CD14-positive monocyte (primary cell): ENCODE data around the gene WNT2. TPM values are rescaled to one million over a fixed set of nuclear protein-coding genes. Genes with fewer than 3 reads are reported as not detected.

ENCODE experiments used
- DNase-seq, 3 donors: peaks; one replicate each; pipeline ENCODE4 v3.0.0-alpha.2; 2011 to 2022
- H2AFZ ChIP-seq: 2 replicates; pipeline ENCODE4 v1.6.0; 2012; ENCODE audit warnings: mild to moderate bottlenecking, low read depth, low read length, inconsistent platforms; ENCODE audit not compliant: insufficient read depth, poor library complexity, severe bottlenecking
- H3K27ac ChIP-seq, 2 donors: 1 replicate in 1 of 2; 2 replicates in 1 of 2; pipeline ENCODE4 v1.5.1; 2012 to 2013; ENCODE audit warnings: low read length in 2 of 2, control low read depth in 1 of 2, inconsistent platforms in 1 of 2, low read depth in 1 of 2, mild to moderate bottlenecking in 1 of 2
- H3K27me3 ChIP-seq, 2 donors: one replicate each; pipeline versions ENCODE4 v1.6.0 to v1.6.1; 2011 to 2013; ENCODE audit warnings: low read length in 2 of 2; ENCODE audit not compliant: control insufficient read depth in 2 of 2, insufficient read depth in 2 of 2
- H3K36me3 ChIP-seq, 2 donors: replicated peaks in 1 of 2; 1 replicate in 1 of 2; 2 replicates in 1 of 2; pipeline versions ENCODE4 v1.5.1 to v1.6.1; 2012 to 2013; ENCODE audit warnings: low read length in 2 of 2, control low read depth in 1 of 2, inconsistent platforms in 1 of 2, mild to moderate bottlenecking in 1 of 2; ENCODE audit not compliant: insufficient read depth in 2 of 2, control insufficient read depth in 1 of 2
- H3K4me1 ChIP-seq, 2 donors: 1 replicate in 1 of 2; 2 replicates in 1 of 2; pipeline versions ENCODE4 v1.5.1 to v1.6.1; 2012 to 2013; ENCODE audit warnings: low read length in 2 of 2, control low read depth in 1 of 2, inconsistent platforms in 1 of 2, mild to moderate bottlenecking in 1 of 2, moderate library complexity in 1 of 2; ENCODE audit not compliant: insufficient read depth in 2 of 2, control insufficient read depth in 1 of 2
- H3K4me2 ChIP-seq: replicated peaks from 2 replicates; pipeline ENCODE3; 2012; ENCODE audit warnings: low read length, moderate library complexity, mild to moderate bottlenecking; ENCODE audit not compliant: poor library complexity, severe bottlenecking; ENCODE audit errors: extremely low read depth
- H3K4me3 ChIP-seq, 3 experiments: fragments of 200-600 bp in 1 of 3; sonication (generic) in 1 of 3; replicated peaks in 1 of 3; 1 replicate in 2 of 3; 2 replicates in 1 of 3; pipeline ENCODE4 v1.5.1; 2011 to 2013; ENCODE audit warnings: low read length in 3 of 3, mild to moderate bottlenecking in 3 of 3, control low read depth in 2 of 3, low read depth in 2 of 3, inconsistent platforms in 1 of 3, moderate library complexity in 1 of 3
- H3K79me2 ChIP-seq: 2 replicates; pipeline ENCODE4 v1.6.0; 2012; ENCODE audit warnings: mild to moderate bottlenecking, control low read depth, inconsistent platforms, low read length, moderate library complexity; ENCODE audit not compliant: insufficient read depth
- H3K9ac ChIP-seq: 2 replicates; pipeline ENCODE4 v1.6.0; 2017; ENCODE audit warnings: low read length, mild to moderate bottlenecking; ENCODE audit not compliant: insufficient read depth, poor library complexity, severe bottlenecking
- H3K9me3 ChIP-seq, 2 donors: replicated peaks in 1 of 2; 1 replicate in 1 of 2; 2 replicates in 1 of 2; pipeline versions ENCODE4 v1.5.1 to v1.6.1; 2012 to 2013; ENCODE audit warnings: low read length in 2 of 2, control low read depth in 1 of 2; ENCODE audit not compliant: control insufficient read depth in 1 of 2, insufficient read depth in 1 of 2
- H4K20me1 ChIP-seq: 2 replicates; pipeline ENCODE4 v1.6.0; 2012; ENCODE audit warnings: mild to moderate bottlenecking, low read length, control low read depth, moderate library complexity; ENCODE audit not compliant: insufficient read depth
- H3K27ac Mint-ChIP-seq, 7 donors: one replicate each; pipeline ENCODE4 v1.8.0; 2020; ENCODE audit warnings: mild to moderate bottlenecking in 7 of 7, mixed read lengths in 7 of 7, moderate library complexity in 6 of 7, inconsistent platforms in 2 of 7
- H3K27me3 Mint-ChIP-seq, 3 donors: one replicate each; pipeline ENCODE4 v1.8.0; 2021 to 2022; ENCODE audit warnings: low read depth in 3 of 3, mild to moderate bottlenecking in 3 of 3, mixed read lengths in 3 of 3, moderate library complexity in 3 of 3, inconsistent platforms in 1 of 3
- H3K36me3 Mint-ChIP-seq, 2 donors: one replicate each; pipeline ENCODE4 v1.8.0; 2020; ENCODE audit warnings: mixed read lengths in 2 of 2, inconsistent platforms in 1 of 2, mild to moderate bottlenecking in 1 of 2
- H3K4me1 Mint-ChIP-seq: one replicate; pipeline ENCODE4 v1.8.0; 2020; ENCODE audit warnings: mild to moderate bottlenecking, mixed read lengths
- H3K4me3 Mint-ChIP-seq, 2 donors: one replicate each; pipeline ENCODE4 v1.8.0; 2020; ENCODE audit warnings: mild to moderate bottlenecking in 2 of 2, mixed read lengths in 2 of 2, moderate library complexity in 1 of 2
- H3K9me3 Mint-ChIP-seq, 7 donors: one replicate each; pipeline ENCODE4 v1.8.0; 2020 to 2022; ENCODE audit warnings: mixed read lengths in 7 of 7, mild to moderate bottlenecking in 6 of 7, moderate library complexity in 6 of 7, inconsistent platforms in 2 of 7
- WGBS: methylation state at CpG from one replicate; pipeline ENCODE4 v1.1.5; 2013; ENCODE audit warnings: missing lambda C conversion rate; ENCODE audit not compliant: insufficient coverage; 5-methylcytosine and 5-hydroxymethylcytosine counted together
- intact Hi-C, 2 donors: fragments of 100-400 bp; cut with micrococcal nuclease; formaldehyde crosslinking; loops; one replicate each; pipeline versions ENCODE4 v1.15.0 to v1.15.1; 2023
- polyA plus RNA-seq, 3 donors: library from polyadenylated mRNA; depleted of rRNA in 1 of 3; unstranded in 2 of 3; stranded (reverse) in 1 of 3; fragments of 300-500 nt in 2 of 3; fragments of >200 nt in 1 of 3; fragmentation: Illumina TruSeq in 2 of 3; gene quantifications; 1 replicate in 2 of 3; 2 replicates in 1 of 3; pipeline ENCODE4 v1.2.3, GENCODE V29; 2012 to 2021
- TF ChIP-seq, protein P1 (sequence below): fragments of 200-600 bp; IDR thresholded peaks from one replicate; pipeline ENCODE4 v1.8.0; 2022; ENCODE audit warnings: antibody characterized with exemption, mild to moderate bottlenecking

WNT2 gene
- polyA plus RNA-seq, 3 donors = not detected

DNA sequence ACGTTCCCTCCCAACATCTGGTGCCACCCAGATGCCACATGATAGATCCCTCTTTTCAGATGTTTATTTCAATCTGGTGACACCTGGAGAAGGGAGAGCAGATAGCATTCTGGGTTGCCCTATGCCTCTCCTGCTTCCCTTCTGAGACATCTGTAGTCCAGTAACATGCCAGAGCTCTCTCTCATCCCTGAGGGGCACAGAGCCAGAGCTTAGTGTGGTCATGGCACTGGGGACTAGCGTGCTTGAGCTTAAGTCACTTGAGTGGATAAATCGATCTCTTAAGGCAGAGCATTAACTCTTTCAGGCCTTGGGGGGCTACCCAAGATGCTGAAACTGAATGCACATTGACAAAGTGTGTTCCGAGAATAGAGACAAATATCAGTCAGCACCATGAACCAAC, 47.9 kb downstream of the WNT2 start:
- Mint-ChIP-seq H3K9me3 (peaks cover 0 to 8% (median 1%) of the 10 kb centered on the region in 7 donors), H3K4me3 (no peak overlapping the region), H3K27me3 (peaks cover 0 to 3% (median 3%) of the 10 kb centered on the region in 3 donors), H3K27ac (no peak overlapping the region), H3K36me3 (no peaks in the 10 kb centered on the region), H3K4me1 (no peaks in the 10 kb centered on the region)
- H3K79me2 ChIP-seq = no peaks in the 10 kb centered on the region
- no peaks in the 10 kb centered on the region for H4K20me1 ChIP-seq
- H3K4me2 ChIP-seq = no peak overlapping the region
- WGBS = 85% methylated on average over 2 of the region's 4 CpGs
- DNase-seq = no peak
- no peaks in the 10 kb centered on the region for H3K9me3 ChIP-seq
- no peak overlapping the region for H2AFZ ChIP-seq
- H3K27ac ChIP-seq = no peak overlapping the region
- H3K27me3 ChIP-seq = no peaks in the 10 kb centered on the region
- intact Hi-C loops = no loop called here
- H3K9ac ChIP-seq = no peak overlapping the region
- TF ChIP-seq, protein P1, sequence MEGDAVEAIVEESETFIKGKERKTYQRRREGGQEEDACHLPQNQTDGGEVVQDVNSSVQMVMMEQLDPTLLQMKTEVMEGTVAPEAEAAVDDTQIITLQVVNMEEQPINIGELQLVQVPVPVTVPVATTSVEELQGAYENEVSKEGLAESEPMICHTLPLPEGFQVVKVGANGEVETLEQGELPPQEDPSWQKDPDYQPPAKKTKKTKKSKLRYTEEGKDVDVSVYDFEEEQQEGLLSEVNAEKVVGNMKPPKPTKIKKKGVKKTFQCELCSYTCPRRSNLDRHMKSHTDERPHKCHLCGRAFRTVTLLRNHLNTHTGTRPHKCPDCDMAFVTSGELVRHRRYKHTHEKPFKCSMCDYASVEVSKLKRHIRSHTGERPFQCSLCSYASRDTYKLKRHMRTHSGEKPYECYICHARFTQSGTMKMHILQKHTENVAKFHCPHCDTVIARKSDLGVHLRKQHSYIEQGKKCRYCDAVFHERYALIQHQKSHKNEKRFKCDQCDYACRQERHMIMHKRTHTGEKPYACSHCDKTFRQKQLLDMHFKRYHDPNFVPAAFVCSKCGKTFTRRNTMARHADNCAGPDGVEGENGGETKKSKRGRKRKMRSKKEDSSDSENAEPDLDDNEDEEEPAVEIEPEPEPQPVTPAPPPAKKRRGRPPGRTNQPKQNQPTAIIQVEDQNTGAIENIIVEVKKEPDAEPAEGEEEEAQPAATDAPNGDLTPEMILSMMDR = no peak
- H3K4me1 ChIP-seq = no peaks in the 10 kb centered on the region
- no peaks in the 10 kb centered on the region for H3K36me3 ChIP-seq
- H3K4me3 ChIP-seq = no peak overlapping the region

DNA sequence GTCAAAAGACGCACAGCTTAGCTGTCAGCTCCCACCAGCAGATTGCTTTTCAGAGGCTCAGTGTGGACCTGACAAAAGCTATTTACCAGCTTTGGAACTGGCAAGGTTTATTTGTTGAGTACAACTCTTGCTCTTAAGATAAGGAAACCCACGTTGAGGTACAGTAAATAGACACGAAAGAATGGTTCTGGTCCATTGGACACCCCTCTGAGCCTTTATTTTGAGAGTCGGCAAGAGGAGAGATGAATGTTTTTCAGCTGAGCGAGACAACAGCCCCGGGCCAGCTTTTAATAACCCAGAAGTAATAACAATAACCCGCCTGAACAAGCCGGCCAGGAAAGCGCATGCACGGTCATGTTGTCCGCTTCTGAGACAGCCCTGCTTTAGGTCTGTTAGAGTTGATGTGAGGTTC, 49.0 kb downstream of the WNT2 start:
- no peak overlapping the region for H3K4me3 ChIP-seq
- no peak overlapping the region for H3K4me2 ChIP-seq
- TF ChIP-seq, protein P1 = no peak
- Mint-ChIP-seq H3K4me3 (no peak overlapping the region), H3K27ac (no peak overlapping the region), H3K36me3 (no peaks in the 10 kb centered on the region), H3K27me3 (peaks cover 1 to 3% (median 2%) of the 10 kb centered on the region in 3 donors), H3K4me1 (no peaks in the 10 kb centered on the region), H3K9me3 (peaks cover 0 to 4% (median 0%) of the 10 kb centered on the region in 7 donors)
- no peak overlapping the region for H3K9ac ChIP-seq
- 100% methylated on average over 1 of the region's 11 CpGs for WGBS
- H2AFZ ChIP-seq = no peak overlapping the region
- intact Hi-C loops = no loop called here
- DNase-seq = no peak
- H3K79me2 ChIP-seq = no peaks in the 10 kb centered on the region
- H4K20me1 ChIP-seq = no peaks in the 10 kb centered on the region
- H3K36me3 ChIP-seq = no peaks in the 10 kb centered on the region
- H3K27ac ChIP-seq = no peak overlapping the region
- H3K4me1 ChIP-seq = no peaks in the 10 kb centered on the region
- no peaks in the 10 kb centered on the region for H3K27me3 ChIP-seq
- H3K9me3 ChIP-seq = no peaks in the 10 kb centered on the region
